ENCODE data around the gene AJAP1.

The AJAP1 gene

GRCh38 chr1:4678066-4678717 lies 23.8 kb downstream of the AJAP1 start:
- Mint-ChIP-seq H3K4me1 (no peaks in the 10 kb centered on the region), H3K27ac (ENCODE audit: low read depth) (no peak overlapping the region), H3K4me3 (no peak overlapping the region), H3K36me3 (ENCODE audit: insufficient read depth) (no peaks in the 10 kb centered on the region), H3K27me3 (peaks cover 31% of the 10 kb centered on the region), H3K9me3 (peaks cover 20% of the 10 kb centered on the region)
- DNase-seq (ENCODE audit: low spot score in 2 of 2) (no peak), ATAC-seq (replicated peaks; ENCODE audit: extremely low read depth, poor library complexity, severe bottlenecking) (no peak)

- Mint-ChIP-seq H3K27me3 (peaks cover 22% of the 10 kb centered on the region), H3K4me3 (no peak overlapping the region), H3K4me1 (no peaks in the 10 kb centered on the region), H3K27ac (ENCODE audit: low read depth) (no peak overlapping the region), H3K36me3 (ENCODE audit: insufficient read depth) (no peaks in the 10 kb centered on the region), H3K9me3 (peaks cover 20% of the 10 kb centered on the region)
- no peak for ATAC-seq (replicated peaks; ENCODE audit: extremely low read depth, poor library complexity, severe bottlenecking)
- DNase-seq (ENCODE audit: low spot score in 2 of 2) = no peak
Observed at GRCh38 chr1:4681026-4681425, 26.6 kb downstream of the AJAP1 start.

- no peak for DNase-seq (ENCODE audit: low spot score in 2 of 2)
- Mint-ChIP-seq H3K27ac (ENCODE audit: low read depth) (no peak overlapping the region), H3K36me3 (ENCODE audit: insufficient read depth) (no peaks in the 10 kb centered on the region), H3K4me3 (no peak overlapping the region), H3K4me1 (no peaks in the 10 kb centered on the region), H3K27me3 (peaks cover 31% of the 10 kb centered on the region), H3K9me3 (peaks cover 20% of the 10 kb centered on the region)
- no peak for ATAC-seq (replicated peaks; ENCODE audit: extremely low read depth, poor library complexity, severe bottlenecking)
Observed at GRCh38 chr1:4682607-4683220, 28.3 kb downstream of the AJAP1 start.

GRCh38 chr1:4684136-4684535 lies 29.7 kb downstream of the AJAP1 start:
- Mint-ChIP-seq H3K27ac (ENCODE audit: low read depth) (no peak overlapping the region), H3K9me3 (peaks cover 7% of the 10 kb centered on the region), H3K4me3 (no peak overlapping the region), H3K27me3 (peaks cover 31% of the 10 kb centered on the region), H3K4me1 (no peaks in the 10 kb centered on the region), H3K36me3 (ENCODE audit: insufficient read depth) (no peaks in the 10 kb centered on the region)
- ATAC-seq (replicated peaks; ENCODE audit: extremely low read depth, poor library complexity, severe bottlenecking) (no peak), DNase-seq (ENCODE audit: low spot score in 2 of 2) (no peak)

GRCh38 chr1:4684864-4685522 lies 30.6 kb downstream of the AJAP1 start:
- no peaks in the 10 kb centered on the region for H3K36me3 Mint-ChIP-seq (ENCODE audit: insufficient read depth)

GRCh38 chr1:4685523-4685865 lies 31.1 kb downstream of the AJAP1 start:
- Mint-ChIP-seq H3K4me3 (no peak overlapping the region), H3K4me1 (no peaks in the 10 kb centered on the region), H3K27me3 (peaks cover 31% of the 10 kb centered on the region), H3K9me3 (no peaks in the 10 kb centered on the region), H3K27ac (ENCODE audit: low read depth) (no peak overlapping the region), H3K36me3 (ENCODE audit: insufficient read depth) (no peaks in the 10 kb centered on the region)
- ATAC-seq (replicated peaks; ENCODE audit: extremely low read depth, poor library complexity, severe bottlenecking) (no peak), DNase-seq (ENCODE audit: low spot score in 2 of 2) (no peak)

More at GRCh38 chr1:4684864-4685522, 30.6 kb downstream of the AJAP1 start:
- DNase-seq (ENCODE audit: low spot score in 2 of 2) = no peak
- Mint-ChIP-seq H3K4me3 (no peak overlapping the region), H3K27me3 (peaks cover 31% of the 10 kb centered on the region), H3K4me1 (no peaks in the 10 kb centered on the region), H3K9me3 (no peaks in the 10 kb centered on the region), H3K27ac (ENCODE audit: low read depth) (no peak overlapping the region)
- no peak for ATAC-seq (replicated peaks; ENCODE audit: extremely low read depth, poor library complexity, severe bottlenecking)

- Mint-ChIP-seq H3K27me3 (peaks cover 31% of the 10 kb centered on the region), H3K4me1 (no peaks in the 10 kb centered on the region), H3K4me3 (no peak overlapping the region), H3K9me3 (no peaks in the 10 kb centered on the region), H3K27ac (ENCODE audit: low read depth) (no peak overlapping the region), H3K36me3 (ENCODE audit: insufficient read depth) (no peaks in the 10 kb centered on the region)
- DNase-seq (ENCODE audit: low spot score in 2 of 2) (no peak), ATAC-seq (replicated peaks; ENCODE audit: extremely low read depth, poor library complexity, severe bottlenecking) (no peak)
Observed at GRCh38 chr1:4687943-4688342, 33.5 kb downstream of the AJAP1 start.

GRCh38 chr1:4689271-4689935 lies 35.0 kb downstream of the AJAP1 start:
- peaks cover 24% of the 10 kb centered on the region for H3K27me3 Mint-ChIP-seq
- H3K9me3 Mint-ChIP-seq = no peaks in the 10 kb centered on the region
- DNase-seq (ENCODE audit: low spot score in 2 of 2) (no peak), ATAC-seq (replicated peaks; ENCODE audit: extremely low read depth, poor library complexity, severe bottlenecking) (no peak)
- no peaks in the 10 kb centered on the region for H3K4me1 Mint-ChIP-seq
- no peaks in the 10 kb centered on the region for H3K36me3 Mint-ChIP-seq (ENCODE audit: insufficient read depth)
- no peak overlapping the region for H3K27ac Mint-ChIP-seq (ENCODE audit: low read depth)
- no peak overlapping the region for H3K4me3 Mint-ChIP-seq

GRCh38 chr1:4689941-4690635 lies 35.7 kb downstream of the AJAP1 start:
- Mint-ChIP-seq H3K36me3 (ENCODE audit: insufficient read depth) (no peaks in the 10 kb centered on the region), H3K27me3 (peaks cover 30% of the 10 kb centered on the region), H3K4me1 (no peaks in the 10 kb centered on the region), H3K4me3 (no peak overlapping the region), H3K27ac (ENCODE audit: low read depth) (no peak overlapping the region), H3K9me3 (no peaks in the 10 kb centered on the region)
- DNase-seq (ENCODE audit: low spot score in 2 of 2) (no peak), ATAC-seq (replicated peaks; ENCODE audit: extremely low read depth, poor library complexity, severe bottlenecking) (no peak)

- peaks cover 27% of the 10 kb centered on the region for H3K27me3 Mint-ChIP-seq
- no peak overlapping the region for H3K27ac Mint-ChIP-seq (ENCODE audit: low read depth)
- no peak for DNase-seq (ENCODE audit: low spot score in 2 of 2)
- H3K9me3 Mint-ChIP-seq = no peaks in the 10 kb centered on the region
- no peak for ATAC-seq (replicated peaks; ENCODE audit: extremely low read depth, poor library complexity, severe bottlenecking)
- no peak overlapping the region for H3K4me3 Mint-ChIP-seq
- H3K36me3 Mint-ChIP-seq (ENCODE audit: insufficient read depth) = no peaks in the 10 kb centered on the region
- no peaks in the 10 kb centered on the region for H3K4me1 Mint-ChIP-seq
Observed at GRCh38 chr1:4690951-4691675, 36.7 kb downstream of the AJAP1 start.

GRCh38 chr1:4691766-4692405 lies 37.5 kb downstream of the AJAP1 start:
- Mint-ChIP-seq H3K9me3 (no peaks in the 10 kb centered on the region), H3K27ac (ENCODE audit: low read depth) (no peak overlapping the region), H3K36me3 (ENCODE audit: insufficient read depth) (no peaks in the 10 kb centered on the region), H3K4me3 (no peak overlapping the region), H3K4me1 (no peaks in the 10 kb centered on the region), H3K27me3 (peaks cover 19% of the 10 kb centered on the region)
- ATAC-seq (replicated peaks; ENCODE audit: extremely low read depth, poor library complexity, severe bottlenecking) (no peak), DNase-seq (ENCODE audit: low spot score in 2 of 2) (no peak)

- Mint-ChIP-seq H3K4me3 (no peak overlapping the region), H3K36me3 (ENCODE audit: insufficient read depth) (no peaks in the 10 kb centered on the region), H3K9me3 (no peaks in the 10 kb centered on the region), H3K4me1 (no peaks in the 10 kb centered on the region), H3K27me3 (peaks cover 14% of the 10 kb centered on the region), H3K27ac (ENCODE audit: low read depth) (no peak overlapping the region)
- no peak for DNase-seq (ENCODE audit: low spot score in 2 of 2)
- no peak for ATAC-seq (replicated peaks; ENCODE audit: extremely low read depth, poor library complexity, severe bottlenecking)
Observed at GRCh38 chr1:4692437-4692836, 38.0 kb downstream of the AJAP1 start.
